SK-N-MC (cell line): Measurements from ENCODE around the gene MRPL53.

Experiments
- EZH2 ChIP-seq: fragments of 200-600 bp; sonication (generic); IDR thresholded peaks from one replicate; pipeline ENCODE4 v1.6.1; 2017; ENCODE audit warnings: antibody characterized with exemption
- POLR2AphosphoS5 ChIP-seq: IDR thresholded peaks from 2 replicates; pipeline ENCODE4 v1.6.1; 2012; ENCODE audit warnings: mild to moderate bottlenecking, low read depth, low read length, borderline replicate concordance

- TF ChIP-seq POLR2AphosphoS5: no peak
- no peak for TF ChIP-seq EZH2
These were observed 26.9 kb upstream of the MRPL53 start, which contains the start of gene LBX2 for GRCh38 chr2:74499267-74499939.
